NT2/D1 (cell line): Measurements from ENCODE around the gene KDM4B.

Experiments
- SUZ12 ChIP-seq: IDR thresholded peaks from 2 replicates; pipeline ENCODE4 v1.6.1; 2011; ENCODE audit not compliant: insufficient read length, insufficient read depth; ENCODE audit errors: extremely low read depth
- YY1 ChIP-seq: IDR thresholded peaks from 2 replicates; pipeline ENCODE4 v1.6.1; 2011; ENCODE audit not compliant: insufficient read length, insufficient read depth
- ZNF274 ChIP-seq: IDR thresholded peaks from 2 replicates; pipeline ENCODE4 v1.6.1; 2011; ENCODE audit warnings: mild to moderate bottlenecking, low read depth, low read length

GRCh38 chr19:5141850-5142724 is 173.2 kb downstream of the KDM4B start:
- no peak for TF ChIP-seq YY1
- TF ChIP-seq ZNF274: no peak
- no peak for TF ChIP-seq SUZ12
